Right ventricle myocardium inferior (tissue), 1 donor: ENCODE measurements around the gene GPRC5C. TPM values are rescaled to one million over a fixed set of nuclear protein-coding genes. Genes with fewer than 3 reads are reported as not detected.
A peak's percentile ranks its signal among the peaks of the same experiment; 100 is the strongest.
"Not testable (repeated sequence)": the region's sequence is repeated elsewhere in the genome, so short reads cannot be mapped to it uniquely, and the experiment has no call there.

Experiments
- ATAC-seq: fragments of 200-7000 bp; cut with Tn5 transposase; one replicate; pipeline ENCODE4 v1.9.1; 2020; ENCODE audit warnings: mild to moderate bottlenecking, moderate library complexity
- DNase-seq: peaks from one replicate; pipeline ENCODE4 v3.0.0; 2021; ENCODE audit errors: missing footprints
- intact Hi-C: fragments of 100-400 bp; cut with DNase I; formaldehyde crosslinking; loops from one replicate; pipeline ENCODE4 v1.11.0; 2022
- total RNA-seq: library from RNA; stranded (reverse); fragmentation: NEBNext Ultra II Directional; extraction: Animal tissue kit (Norgen Biotek cat#: 25700); gene quantifications from one replicate; pipeline ENCODE4 v1.2.1, GENCODE V29; 2021
- donor health status: DM: no; HTN: yes; CAD: no; lungs with severe emphysema.

Gene GPRC5C
- total RNA-seq, 1 donor from 2014 or later: 37.2 TPM

DNA sequence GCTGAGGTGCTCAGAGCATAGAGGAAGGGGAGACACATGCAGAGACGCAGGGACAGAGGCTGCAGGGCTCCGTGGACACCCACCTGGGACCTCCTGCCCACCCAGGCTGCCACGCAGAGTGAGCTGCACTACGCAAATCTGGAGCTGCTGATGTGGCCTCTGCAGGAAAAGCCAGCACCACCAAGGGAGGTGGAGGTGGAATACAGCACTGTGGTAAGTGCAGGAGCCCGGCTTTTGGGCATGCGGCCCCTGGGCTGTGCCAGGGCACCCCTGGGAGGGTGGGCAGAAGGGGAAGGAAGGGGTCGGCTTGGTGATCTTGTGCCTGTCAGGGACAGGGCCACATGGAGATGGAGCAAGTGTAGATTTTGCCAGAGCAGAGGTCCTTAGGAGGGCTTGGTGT is 49.7 kb downstream of the GPRC5C start:
- no peak for DNase-seq
- ATAC-seq: no peak
- intact Hi-C loops: no loop called here

DNA sequence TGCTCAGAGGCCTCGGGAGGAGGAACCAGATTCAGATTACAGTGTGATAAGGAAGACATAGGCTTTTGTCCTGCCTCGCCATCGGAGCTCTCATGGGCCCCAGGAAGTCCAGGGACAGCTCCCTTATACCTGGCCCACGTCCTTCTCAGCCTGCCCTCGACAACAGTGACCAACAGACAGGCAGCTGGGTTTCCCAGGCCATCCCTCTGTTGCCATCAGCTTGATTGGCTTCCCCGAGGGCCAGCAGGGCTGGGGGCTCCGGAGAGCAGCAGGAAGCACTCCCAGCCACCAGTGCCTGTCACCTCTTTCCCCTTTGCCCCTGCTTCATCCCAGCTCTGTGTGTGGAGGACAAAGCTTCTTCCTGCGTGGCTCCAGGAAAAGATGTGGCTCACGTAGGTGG is 52.2 kb downstream of the GPRC5C start:
- no peak for DNase-seq
- no peak for ATAC-seq
- intact Hi-C loops: no loop called here

DNA sequence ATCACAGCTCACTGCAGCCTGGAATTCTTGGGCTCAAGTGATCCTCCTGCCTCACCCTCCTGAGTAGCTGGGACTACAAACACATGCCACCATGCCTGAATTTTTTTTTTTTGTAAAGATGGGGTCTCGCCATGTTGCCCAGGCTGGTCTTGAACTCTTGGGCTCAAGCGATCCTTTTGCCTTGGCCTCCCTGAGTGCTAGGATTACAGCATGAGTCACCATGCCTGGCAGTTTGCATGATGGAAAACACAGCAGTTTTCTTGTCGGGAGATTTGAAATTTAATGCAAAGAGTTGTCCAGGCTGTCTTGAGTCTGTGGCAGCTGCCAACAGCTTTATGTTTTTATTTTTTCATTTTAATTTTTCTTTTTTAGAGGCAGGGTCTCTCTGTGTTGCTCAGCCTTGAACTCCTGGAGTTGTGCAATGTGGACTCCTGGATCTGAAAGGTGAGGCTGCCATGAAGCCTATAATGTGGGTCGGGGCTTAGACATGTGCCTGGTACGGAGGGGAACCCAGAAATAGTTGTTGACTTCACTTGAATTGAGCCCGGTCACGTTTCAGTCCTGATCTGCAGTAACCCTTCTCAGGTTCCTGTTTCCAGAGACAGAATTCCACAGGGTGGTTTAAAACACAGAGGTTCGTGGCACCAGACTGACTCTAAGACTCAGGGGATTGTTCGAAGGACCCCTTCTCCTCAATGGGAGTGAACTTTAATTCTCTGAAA is 53.3 kb downstream of the GPRC5C start:
- intact Hi-C loops: no loop called here
- DNase-seq (no peak), ATAC-seq (no peak)

DNA sequence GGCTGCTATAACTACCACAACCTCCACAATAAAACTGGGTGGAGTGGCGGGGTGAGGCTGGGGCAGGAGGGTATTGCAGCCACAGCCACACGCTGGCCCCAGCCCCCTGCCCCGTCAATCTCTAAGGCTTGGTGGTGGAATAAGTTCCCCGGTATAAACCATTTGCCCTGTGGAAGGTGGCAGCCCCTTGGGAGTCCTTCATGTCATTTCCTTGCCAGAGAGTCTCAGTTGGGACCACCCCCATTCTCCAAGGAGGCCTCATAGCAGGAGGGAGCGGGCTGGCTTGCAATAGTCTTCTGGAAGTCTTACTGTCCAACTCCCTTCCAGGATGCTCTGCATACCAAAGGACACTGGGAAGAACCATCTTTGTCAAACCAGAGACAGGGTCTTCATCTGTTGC is 54.0 kb downstream of the GPRC5C start:
- no peak for ATAC-seq
- intact Hi-C loops: no loop called here
- no peak for DNase-seq

DNA sequence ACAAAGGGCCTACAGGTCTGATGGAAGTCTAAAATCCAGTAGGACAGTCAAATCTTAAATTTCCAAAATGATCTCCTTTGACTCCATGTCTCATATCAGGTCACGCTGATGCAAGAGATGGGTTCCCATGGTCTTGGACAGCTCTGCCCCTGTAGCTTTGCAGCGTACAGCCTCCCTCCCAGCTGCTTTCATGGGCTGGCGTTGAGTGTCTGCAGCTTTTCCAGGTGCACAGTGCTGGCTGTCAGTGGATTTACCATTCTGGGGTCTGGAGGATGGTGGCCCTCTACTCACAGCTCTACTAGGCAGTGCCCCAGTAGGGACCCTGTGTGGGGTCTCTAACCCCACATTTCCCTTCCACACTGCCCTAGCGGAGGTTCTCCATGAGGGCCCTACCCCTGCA is 56.4 kb downstream of the GPRC5C start:
- intact Hi-C loops, ATAC-seq, DNase-seq: not testable (repeated sequence)

DNA sequence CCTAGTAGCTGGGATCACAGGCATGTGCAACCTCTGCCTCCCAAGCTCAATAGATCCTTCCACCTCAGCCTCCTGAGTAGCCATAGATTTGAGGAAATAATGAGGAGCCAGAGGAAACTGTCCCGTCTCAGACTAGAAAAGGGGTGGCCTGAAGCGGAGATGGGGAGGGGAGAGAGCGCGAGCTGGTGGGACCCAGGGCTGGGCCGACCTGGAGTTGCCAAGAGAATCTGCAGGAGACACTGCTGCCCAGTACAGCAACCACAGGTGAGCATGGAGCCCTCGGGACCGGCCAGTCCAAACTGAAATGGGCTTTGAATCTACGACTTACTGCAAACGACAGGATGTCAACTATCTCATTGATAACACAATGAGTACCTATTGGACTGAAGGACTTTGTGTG is 58.8 kb downstream of the GPRC5C start:
- DNase-seq: no peak
- intact Hi-C loops: loop anchor here (5.0 kb wide), 1 partner anchor 188 kb away; no protein-coding TSS in a partner anchor
- ATAC-seq: no peak

DNA sequence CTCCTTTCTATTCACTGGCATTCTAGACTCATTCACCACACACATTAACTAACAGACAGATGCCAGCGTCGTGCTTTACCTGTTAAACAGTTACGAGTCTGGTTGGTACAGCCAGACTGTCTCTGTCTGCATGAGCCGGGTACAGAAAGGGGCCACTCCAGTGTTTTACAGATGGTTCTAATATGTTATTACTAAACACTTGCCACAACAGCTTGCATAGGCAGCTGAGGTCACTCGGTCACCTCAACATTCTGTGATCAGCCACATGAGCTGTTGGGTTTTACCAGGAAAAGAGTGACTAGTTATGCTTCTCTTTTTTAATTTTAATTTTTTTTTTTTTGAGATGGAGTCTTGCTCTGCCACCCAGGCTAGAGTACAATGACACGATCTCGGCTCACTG is 59.7 kb downstream of the GPRC5C start:
- no peak for ATAC-seq
- DNase-seq: no peak
- intact Hi-C loops: loop anchor here (2.0 to 5.0 kb wide), 2 partner anchors 123 to 189 kb away; no protein-coding TSS in a partner anchor

DNA sequence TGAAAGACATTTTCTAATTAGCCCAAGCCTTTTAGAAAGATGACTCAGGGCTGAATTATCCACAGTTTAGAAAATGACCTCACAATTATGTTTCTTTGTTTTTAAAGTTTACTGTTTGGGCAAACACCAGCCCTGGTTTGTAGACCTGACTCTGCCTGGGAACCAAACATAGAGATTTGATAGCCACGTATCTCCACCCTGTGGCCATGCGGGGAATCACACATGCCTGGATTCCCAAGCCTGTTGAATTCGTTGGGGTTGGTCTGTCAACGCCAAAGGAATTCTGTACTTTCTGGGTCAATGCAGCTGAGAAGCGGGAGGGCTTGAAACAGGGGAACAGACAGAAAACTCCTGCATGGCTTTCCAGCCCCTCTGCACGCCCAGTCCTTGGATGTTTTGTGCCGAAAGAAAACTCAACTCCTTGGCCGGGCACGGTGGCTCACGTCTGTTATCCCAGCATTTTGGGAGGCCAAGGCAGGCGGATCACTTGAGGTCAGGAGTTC is 61.5 kb downstream of the GPRC5C start:
- ATAC-seq (peak; percentile 70), DNase-seq (peak; percentile 82)
- intact Hi-C loops: loop anchor here (2.0 to 5.0 kb wide), 2 partner anchors 125 to 191 kb away; no protein-coding TSS in a partner anchor

Other genes starting within 250 kb of the GPRC5C start
- gene RPL38, start 228.4 kb upstream of the GPRC5C start, total RNA-seq: 747 TPM
- gene TTYH2, start 218.5 kb upstream of the GPRC5C start, total RNA-seq: 39.2 TPM
- gene DNAI2, start 157.9 kb upstream of the GPRC5C start, total RNA-seq: not detected
- 0.16 TPM for gene KIF19, start 105.9 kb upstream of the GPRC5C start, total RNA-seq
- not detected for gene BTBD17, start 70.2 kb upstream of the GPRC5C start, total RNA-seq
- not detected for gene GPR142, start 64.6 kb upstream of the GPRC5C start, total RNA-seq
- 2.4 TPM for gene CD300A, start 34.5 kb downstream of the GPRC5C start, total RNA-seq
- 0.19 TPM for gene CD300LB, start 99.4 kb downstream of the GPRC5C start, total RNA-seq
- 1.2 TPM for gene CD300C, start 114.0 kb downstream of the GPRC5C start, total RNA-seq
- not detected for gene CD300H, start 135.4 kb downstream of the GPRC5C start, total RNA-seq
- gene CD300LD, start 160.2 kb downstream of the GPRC5C start, total RNA-seq: not detected
- gene CD300E, start 191.7 kb downstream of the GPRC5C start, total RNA-seq: 0.46 TPM